Kidney tubule cell (primary cell): Measurements from ENCODE around the gene PSMB9.

Experiments
- DNase-seq: peaks from one replicate; pipeline ENCODE4 v3.0.0-alpha.2; 2018; ENCODE audit warnings: low spot score

The PSMB9 gene

DNA sequence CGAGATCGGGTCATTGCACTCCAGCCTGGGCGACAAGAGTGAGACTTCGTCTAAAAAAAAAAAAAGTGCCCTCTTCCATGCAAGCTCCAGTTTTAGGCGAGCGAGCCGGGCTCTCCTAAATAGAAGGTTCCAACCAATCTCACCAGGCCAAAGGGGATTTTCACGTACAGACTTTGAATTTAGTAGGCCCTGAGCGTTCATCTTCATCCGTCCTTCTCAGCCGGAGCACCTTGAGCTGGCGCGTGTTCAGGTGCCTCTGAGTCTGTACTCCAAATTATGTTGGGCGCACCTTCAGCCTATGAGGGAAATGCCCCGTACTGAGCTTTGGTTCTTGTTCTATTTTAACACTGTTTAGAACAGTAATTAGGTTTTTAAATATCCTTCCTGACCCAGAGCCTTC lies 14.6 kb upstream of the PSMB9 start:
- DNase-seq, result no peak

DNA sequence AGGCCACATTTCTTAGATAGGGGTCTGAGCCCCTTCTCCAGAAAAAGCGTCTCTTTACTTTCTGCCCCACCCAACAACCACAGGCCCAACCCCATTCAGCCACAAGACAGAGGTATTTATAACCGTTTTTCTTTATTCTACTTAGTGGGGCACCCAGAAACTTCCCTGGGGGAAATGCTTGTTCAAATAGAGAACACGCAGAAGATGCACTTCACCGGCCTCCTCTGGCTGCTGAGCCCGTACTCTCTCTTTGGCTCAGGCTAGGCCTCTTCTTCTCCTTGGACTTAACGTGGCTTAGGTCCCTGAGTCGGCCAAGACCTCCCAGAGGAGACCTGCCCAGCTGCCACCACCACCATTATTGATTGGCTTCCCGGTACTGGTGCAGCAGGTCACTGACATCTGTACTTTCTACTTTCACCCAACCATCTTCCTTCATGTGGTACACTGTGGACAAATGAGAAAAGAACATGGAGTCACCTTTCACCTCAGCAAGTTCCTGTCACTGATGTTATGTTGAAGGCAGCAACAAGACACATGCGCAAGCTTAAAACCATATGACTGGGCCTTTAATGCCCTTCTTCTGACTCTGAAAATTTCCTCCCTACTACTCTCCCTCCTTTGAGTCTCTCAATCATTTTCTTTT lies 13.3 kb upstream of the PSMB9 start:
- DNase-seq, result no peak

DNA sequence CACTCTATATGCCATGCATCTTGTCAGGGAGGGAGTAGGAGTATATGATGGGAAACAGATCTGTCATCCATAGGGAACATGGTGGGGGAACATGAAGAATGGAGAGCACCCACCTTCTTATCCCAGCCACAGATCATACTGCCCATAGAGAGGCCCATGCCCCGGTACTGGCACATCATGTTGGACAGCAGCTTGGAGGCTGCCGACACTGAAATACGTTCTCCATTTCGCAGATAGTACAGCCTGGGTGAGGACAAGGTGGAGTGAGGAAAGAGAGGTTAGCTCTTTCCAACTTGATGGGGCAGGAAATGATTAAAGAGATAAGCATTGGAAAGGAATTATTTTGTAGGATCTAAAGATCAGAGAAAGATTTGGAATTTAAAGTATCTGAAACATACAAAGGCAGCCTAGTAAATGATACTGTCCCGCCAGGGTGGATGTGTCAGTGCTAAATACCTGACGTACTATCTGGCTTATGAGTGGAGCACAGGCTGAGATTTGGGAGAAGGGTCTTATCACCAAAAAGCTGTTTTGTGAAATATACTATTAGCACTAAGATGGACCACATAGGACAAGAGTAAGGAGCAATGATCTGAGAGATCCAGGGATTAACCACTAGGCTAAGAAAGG lies 11.9 kb upstream of the PSMB9 start:
- DNase-seq, result no peak

DNA sequence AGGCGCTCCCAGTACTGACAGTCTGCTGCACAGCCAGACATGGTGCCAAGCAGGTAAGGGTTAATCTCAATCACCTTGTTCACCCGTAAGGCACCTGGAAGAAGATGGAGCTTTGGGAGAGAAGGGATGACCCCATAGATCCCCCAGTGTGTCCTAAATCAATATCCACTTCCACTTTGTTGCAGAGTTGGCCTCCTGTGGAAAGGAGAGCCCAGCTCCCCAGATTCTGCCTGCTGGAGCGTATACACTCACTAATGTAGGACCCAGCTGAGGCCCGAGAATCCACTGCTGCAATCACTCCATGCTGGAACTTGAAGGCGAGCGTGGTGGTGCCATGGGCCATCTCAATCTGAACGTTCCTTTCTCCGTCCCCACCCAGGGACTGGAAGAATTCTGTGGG lies 11.3 kb upstream of the PSMB9 start:
- DNase-seq, result no peak

DNA sequence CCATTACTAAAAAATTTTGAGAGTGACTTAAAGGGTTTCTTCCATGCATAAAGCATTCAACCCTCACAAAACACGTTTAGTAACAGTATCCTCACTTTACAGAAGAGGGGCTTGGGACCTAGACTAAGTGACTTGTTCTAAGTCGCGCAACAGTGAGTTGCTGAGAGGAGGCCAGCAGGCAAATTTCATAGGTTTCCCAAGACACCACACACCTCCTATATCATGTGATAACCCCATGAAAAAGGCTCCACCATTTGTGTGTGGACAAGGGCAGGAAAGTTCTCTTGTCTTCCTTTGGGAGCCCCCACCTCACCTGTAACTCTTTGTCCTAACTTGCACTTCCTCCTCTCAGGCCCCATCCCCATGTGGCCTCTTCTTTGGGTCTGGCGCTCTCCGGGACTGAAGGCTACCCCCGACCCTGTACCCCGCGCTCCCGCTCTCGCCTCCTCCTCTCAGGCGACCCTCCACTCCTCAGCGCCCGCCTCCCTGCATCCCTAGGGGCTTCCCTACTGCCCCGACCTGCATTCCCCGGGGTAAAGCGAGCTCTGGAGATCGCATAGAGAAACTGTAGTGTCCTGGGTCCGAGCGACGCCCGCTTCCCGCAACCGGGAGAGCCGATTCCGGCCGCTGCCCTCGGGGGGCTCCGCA lies 10.5 kb upstream of the PSMB9 start:
- peak; percentile 20 for DNase-seq

DNA sequence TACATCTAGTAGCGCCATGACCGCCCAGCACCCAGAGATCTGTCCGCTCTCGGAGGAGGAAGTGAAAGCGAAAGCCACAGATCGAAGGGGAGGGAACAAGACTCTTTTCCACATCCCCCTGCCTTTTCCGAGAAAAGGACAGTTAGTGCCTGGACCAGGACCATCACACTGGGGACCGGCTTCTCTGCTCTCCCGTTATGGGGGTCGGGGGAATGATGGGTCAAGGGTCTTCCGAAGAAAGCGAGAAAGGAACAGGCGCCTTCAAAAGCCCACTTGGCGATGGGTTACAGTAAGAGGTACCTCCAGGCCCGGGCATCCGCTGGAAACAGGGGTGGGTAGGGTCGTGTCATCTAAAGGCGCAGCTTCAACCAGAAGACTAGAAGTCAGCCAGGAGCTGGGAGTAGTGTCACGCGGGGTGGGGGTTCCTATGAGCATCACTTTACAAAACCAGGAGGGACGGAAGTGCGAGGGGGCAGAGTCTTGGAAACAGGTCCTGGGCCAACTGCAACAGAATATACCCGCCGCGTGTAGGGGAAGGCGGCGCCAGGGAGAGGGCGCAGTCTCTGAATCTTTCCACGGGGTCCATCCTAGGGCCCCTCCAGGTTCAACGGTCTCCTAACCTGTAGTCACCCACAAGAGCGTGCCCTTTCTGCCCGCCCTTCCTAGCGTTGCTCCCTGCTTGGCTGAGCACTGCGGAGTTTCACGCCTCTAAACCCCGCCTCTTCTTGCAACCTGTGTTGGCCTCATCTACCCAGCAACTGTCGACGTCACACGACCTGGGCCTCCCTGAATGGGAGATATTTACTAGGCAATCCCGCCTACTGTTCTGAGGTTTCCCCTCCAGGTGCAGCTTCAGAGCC lies 9.8 kb upstream of the PSMB9 start, which contains the start of gene PSMB8:
TSS of gene PSMB8 (minus strand) at position 69 of the 860 bp plus-strand sequence. CDS start at position 18, 51 bp downstream.
- peak; percentile 97 for DNase-seq

DNA sequence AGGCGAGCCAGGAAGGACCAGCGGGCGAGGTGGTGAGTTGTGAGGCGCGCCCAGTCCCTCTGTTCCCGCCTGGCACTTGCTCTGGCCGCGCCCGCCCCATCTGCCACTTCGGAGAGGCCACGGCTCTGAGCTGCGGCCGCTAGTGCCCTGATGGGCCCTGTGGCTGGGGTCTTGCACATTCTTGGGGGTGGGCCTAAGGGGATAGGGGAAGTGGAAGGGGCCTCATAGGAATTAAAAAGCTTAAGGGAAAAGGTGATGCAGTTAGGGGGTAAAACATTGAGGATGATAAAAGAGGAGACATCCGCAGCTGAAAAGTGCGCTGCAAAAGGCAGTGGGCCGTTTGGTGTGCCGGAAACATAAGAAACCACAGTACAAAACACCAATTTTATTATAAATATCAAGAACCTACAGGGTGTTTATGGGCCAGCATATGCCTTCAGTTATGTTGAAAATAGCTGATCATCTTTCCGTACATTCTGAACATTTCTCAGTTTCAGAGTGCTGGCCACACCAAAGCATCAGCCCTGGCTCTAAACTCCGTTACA lies 9.1 kb upstream of the PSMB9 start:
- no peak for DNase-seq

DNA sequence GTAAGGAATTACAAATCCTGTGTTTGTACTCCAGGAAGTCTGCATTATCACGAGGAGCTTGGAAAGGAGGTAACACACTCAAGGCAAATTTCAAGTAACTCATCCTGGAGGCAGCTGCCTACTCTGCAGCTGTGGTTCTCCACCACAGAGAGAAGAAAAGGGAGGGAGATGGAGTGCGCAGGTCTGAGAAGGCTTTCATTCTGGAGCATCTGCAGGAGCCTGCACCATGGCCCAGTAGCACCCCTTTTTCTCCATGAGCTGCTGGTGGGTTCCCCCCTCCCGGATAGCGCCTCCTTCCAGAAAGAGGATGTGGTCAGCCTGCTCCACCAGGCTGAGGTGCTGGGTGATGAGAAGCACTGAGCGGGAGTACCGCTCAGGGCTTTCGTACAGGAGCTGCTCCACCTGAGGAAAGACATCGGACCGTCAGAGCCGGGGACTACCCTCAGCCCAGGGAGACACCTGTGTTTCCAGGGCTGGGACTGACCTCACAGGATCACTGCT lies 8.6 kb upstream of the PSMB9 start:
- DNase-seq, result no peak

DNA sequence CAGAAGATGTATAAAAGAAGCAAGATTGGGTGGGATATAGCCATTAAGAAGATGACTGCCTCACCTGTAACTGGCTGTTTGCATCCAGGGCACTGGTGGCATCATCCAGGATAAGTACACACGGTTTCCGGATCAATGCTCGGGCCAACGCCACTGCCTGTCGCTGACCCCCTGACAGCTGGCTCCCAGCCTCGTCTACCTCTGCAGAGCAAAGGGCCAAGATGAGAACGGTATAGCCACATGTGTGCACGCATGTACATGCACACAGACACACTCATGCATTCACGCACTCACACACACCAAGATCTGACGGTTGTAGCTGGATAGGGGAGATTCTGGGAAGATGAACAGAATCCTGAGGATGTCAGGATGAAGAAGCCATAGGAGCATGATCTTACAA lies 7.0 kb upstream of the PSMB9 start:
- no peak for DNase-seq

DNA sequence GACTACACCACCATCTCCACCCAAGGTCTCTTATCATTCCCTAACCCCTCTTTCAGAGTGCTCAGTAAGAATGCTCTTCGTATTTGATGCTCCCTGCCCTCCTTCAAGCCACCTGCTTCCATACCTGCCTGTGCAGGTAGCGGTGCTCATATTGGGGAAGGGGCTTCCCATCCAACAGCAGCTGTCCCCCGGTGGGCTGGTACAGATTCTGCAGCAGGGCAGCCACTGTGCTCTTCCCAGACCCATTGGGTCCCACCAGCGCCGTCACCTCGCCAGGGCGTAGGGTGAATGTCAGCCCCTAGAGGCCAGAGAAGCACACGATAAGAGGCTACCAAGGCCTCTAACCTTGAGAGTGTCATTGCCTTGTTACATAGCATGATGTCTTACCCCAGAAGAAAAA lies 6.2 kb upstream of the PSMB9 start:
- DNase-seq, result no peak

DNA sequence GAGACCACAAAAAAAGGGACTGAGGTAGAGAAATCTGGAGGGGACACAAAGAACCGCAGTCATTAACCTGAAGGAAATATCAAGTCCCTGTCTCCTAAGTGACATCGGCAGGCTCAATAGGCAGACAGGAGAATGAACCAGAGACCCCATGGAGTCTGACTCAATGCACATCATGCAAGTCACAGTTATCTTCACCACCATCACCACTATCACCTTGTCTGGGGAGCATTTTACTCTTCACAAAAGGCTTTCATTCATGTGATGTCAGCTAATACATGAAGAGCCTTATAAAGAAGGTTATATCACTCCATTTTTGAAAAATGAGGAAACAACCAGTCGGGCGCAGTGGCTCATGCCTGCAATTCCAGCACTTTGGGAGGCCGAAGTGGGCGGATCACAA lies 4.9 kb upstream of the PSMB9 start:
- no peak for DNase-seq

DNA sequence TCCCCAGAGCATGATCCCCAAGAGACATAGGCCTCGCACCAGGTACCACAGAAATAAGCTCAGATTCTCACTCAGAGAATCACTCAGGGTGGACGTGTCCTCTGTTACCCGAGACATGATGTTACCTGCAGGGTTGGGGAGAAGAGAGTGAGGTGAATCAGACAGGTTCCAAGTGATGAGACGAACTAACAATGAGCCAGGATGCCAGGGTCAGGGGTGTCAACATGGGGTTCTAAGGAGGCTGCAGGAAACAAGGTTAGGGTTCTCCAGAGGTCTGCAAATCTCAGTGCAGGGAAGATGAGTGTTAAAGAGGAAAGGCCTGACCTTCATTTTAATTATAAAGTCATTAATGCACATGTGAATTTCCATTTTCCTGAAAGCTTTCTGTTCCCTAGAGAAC lies 3.0 kb upstream of the PSMB9 start:
- no peak for DNase-seq

DNA sequence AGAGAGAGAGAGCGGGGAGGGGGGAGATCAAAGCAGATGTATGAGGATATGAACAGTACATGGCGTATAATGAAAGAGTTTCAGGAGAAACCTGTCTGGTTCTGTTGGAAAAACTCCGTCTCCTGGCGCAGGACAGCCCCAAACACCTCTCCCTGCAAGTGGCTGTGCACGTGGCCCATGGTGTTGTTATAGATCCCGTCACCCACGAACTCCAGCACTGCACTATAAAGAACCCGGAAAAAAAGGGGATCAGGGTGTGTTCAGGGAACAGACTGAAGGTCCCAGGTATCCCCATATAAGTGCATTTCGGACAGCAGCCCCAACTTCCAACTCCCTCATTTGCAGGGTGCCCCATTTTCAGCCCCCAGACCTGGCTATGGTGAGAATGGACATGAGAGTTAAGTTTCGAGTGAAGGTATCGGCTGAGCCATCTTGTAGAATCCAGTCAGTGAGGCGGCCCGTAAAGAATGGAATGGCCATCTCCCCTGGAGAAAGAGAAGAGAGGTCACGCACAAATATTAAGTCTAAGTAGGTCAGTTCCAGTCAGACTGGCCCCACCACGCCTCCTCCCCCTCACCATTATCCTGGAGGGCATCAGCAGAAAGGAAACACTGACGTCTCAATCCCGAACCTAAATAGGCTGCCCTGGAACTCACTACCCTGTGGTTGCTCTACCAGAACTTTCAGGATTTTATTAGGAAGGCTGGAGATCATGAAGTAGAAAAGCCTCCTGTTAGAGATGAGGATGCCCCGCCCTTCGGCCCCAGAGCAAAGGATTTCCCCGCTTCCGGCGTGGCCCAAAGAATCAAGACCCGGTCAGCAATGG lies 1.8 kb upstream of the PSMB9 start:
- peak; percentile 22 for DNase-seq

DNA sequence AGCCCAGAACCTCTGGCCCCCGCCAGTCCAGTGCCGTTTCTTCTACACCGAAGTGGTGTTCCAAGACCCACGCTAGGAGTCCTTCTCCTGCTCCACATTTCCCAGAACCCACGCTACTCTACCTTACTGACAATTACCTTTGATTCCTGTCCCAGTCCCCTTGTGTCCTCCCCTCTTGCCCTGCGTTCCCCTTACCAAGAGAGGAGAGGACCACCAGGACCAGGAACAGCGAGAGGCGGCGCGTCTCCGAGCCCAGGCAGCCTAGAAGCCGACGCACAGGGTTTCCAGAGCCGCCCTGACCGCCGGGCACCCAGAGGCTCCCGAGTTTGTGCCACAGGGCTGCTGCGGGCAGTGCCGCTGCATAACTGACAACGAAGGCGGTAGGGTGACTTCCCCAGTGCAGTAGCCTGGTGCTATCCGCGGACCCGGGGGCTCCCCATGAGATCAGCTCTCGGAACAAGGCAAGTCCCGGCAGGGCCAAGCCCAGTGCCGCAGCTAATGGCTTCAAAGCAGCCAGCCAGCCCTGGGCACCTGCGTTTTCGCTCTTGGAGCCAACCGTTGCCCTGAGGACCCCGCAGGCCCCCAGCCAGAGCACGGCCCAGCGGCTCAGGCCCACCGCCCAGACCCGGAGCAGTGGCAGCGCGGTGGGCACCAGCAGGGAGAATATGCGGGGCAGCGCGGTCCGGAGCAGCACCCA lies 1.0 kb upstream of the PSMB9 start:
- DNase-seq, result peak; percentile 61

DNA sequence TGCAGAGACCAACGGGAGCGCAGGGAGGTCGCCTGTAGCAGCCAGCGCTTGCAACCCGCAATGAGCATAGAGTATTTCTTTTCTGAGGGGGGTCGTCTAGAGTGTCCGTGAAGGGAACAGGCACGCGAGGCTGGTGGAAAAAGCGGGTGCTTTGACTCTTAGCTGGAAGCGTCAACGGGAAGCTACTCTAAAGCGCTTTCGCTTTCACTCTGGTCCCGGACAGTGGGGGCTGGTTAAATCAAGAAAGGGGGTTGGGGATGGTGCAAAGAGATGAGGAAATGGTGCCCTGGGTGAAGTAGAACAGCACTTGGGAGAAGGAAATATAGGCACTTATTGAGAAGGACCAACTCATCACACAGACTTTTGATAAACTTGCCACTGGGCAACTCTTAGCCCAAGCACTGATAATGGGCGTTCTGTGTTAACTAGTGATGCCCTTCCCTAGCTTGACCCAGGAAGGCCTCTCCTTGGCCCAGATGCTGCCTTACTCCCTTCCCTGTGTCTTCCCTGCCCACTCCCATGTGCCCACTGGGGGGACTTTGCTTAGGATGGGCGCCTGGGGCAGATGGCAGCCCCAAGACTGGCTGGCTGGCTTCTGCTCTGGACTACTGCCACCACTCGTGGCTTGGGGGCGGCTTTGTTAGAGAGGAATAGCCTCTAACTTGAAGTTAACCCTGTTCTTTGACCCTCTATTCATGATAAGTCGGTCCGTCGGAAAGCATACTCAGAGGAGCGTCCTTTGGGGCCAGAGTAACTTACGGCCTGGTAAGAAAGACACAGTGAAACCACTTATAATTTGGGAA lies 585 bp downstream of the PSMB9 start:
- DNase-seq, result peak; percentile 47

DNA sequence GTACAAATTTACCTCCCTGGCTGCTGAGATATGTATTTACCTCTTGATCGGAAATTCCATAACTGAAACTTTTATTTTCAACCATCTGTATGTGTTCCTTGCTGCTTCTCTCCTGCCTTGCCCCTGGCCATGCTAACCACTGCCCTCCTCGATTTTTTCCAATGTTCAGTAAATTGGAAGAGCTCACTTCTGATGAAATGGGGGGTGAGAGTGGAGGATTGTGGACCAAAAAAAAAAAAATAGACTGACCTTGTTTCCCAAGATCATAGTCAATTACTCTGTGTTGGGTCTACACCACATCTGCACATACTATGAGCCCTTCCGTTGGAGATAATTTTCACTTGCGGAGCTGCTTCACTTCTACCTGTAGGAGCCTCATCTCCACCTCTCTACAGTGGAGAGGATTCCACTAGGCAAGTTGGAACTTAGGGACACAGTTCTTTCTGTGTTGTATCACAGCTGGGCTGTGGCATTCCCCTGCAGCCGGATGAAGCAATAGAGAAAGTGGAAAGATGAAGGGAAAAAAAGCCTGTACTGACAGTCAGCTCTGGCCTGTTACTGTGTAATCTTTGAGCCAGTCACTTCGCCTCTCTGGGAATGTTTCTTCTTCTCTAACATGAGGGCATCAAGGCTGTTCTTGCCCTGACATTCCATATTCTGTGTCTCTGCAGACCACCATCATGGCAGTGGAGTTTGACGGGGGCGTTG lies 1.6 kb downstream of the PSMB9 start:
- DNase-seq, result no peak

DNA sequence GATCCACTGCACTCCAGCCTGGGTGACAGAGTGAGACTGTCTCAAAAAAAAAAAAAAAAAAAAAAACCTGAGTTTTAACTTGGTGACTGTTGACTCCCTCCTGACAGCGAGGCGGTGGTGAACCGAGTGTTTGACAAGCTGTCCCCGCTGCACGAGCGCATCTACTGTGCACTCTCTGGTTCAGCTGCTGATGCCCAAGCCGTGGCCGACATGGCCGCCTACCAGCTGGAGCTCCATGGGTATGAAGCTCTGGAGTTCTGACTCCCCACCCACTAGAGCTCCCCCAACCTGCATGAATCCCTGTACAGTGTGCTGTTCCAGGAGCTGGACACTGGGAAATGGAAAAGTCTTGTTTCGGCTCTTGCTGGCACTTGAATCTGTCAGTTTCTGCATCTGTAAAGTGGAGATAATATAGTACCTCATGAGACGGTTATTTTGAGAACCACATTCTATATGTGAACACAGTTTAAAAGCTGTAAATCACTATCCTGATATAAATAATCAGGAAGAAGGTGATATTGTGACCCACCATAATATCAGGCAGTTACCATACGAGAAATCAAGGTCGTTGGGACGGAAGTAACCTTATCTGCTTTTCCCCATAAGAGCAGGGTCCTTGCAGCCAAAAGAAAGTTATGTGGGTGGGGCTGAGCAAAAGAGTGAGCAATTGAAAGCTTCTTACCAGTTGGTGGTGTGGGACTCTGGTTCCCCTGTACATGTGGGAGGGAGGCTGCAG lies 3.3 kb downstream of the PSMB9 start:
- no peak for DNase-seq

DNA sequence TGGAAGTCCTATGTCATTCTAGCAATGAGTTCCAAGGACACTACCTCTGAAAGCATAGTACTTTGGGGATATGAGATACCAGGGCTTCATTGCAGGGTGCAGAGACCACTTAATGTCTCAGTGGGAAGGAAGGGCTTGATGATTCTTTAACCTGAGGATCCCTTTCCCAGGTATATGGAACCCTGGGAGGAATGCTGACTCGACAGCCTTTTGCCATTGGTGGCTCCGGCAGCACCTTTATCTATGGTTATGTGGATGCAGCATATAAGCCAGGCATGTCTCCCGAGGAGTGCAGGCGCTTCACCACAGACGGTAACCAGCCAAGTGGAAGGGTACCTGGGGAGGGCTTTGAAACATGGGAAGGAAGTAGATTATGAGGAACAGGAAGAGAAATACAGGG lies 4.2 kb downstream of the PSMB9 start:
- DNase-seq, result no peak
